ENCODE measurements around the gene LTB4R2. TPM values are rescaled to one million over a fixed set of nuclear protein-coding genes. Genes with fewer than 3 reads are reported as not detected.

LTB4R2 gene
- polyA plus RNA-seq, 3 donors, result 3.4 to 4.3 (median 3.7) TPM

GRCh38 chr14:24292118-24292807 lies 17.7 kb upstream of the LTB4R2 start:
- no peak for DNase-seq (ENCODE audit: extremely low read depth in 1 of 11, low read depth in 9 of 11, low spot score in 4 of 11)

DNA sequence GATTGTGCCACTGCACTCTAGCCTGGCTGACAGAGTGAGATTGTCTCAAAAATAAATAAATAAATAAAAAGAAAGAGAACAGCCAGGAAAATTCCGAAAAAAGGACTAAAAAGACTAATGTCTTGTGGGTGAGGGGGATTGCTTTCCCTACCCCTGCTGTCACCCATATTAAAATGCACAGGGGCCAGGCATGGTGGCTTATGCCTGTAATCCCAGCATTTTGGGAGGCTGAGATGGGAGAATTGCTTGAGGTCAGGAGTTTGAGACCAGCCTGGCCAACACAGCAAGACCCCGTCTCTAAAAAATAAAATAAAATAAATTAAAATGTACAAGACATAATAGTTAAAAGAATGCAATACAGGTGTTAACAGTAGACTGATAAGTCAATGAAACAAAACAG lies 16.4 kb upstream of the LTB4R2 start:
- DNase-seq (ENCODE audit: extremely low read depth in 1 of 11, low read depth in 9 of 11, low spot score in 4 of 11), result no peak

DNA sequence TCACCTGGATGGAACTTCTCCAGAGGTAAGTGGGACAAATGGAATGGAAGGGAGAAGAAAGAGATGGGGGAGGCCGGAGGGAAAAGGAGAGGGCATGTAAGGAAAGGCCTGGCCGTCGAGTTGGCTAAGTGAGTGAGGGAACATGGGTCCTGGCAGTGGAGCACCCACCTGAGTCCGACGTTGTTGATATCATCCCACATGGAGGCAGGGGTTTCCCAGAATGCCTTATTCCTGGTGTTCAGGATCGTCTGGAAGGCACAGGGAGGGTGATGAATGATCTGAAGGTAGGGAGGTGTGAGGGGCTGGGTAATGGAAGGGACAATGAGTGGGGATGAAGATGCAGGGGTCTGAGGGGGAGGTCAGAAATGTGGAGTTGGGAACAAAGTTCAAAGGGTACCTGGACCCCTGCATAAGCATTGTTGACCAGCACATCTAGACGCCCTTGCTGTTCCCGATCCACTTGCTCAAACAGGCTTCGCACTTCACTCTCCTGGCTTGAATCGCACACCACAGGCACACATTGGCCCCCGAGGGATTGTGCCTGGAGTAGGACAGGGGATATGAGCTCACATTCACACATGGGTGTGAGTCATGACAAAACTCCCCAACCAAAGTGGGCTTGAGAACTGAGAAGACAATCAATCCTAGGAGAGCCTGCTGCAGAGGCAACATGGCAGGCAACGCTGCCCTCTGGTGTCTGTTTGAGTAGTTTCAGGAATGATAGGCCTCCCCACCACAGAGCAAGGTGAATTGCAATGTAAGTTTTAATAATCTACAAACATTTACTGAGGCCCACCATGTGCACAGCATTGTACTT lies 13.4 kb upstream of the LTB4R2 start:
- peak in 4 of 11 donors; percentile 36 to 61 (median 49) for DNase-seq (ENCODE audit: extremely low read depth in 1 of 11, low read depth in 9 of 11, low spot score in 4 of 11)

- no peak for DNase-seq (ENCODE audit: extremely low read depth in 1 of 11, low read depth in 9 of 11, low spot score in 4 of 11)
These were observed 12.6 kb upstream of the LTB4R2 start for GRCh38 chr14:24297190-24297964.

GRCh38 chr14:24298892-24299254 lies 11.1 kb upstream of the LTB4R2 start:
- no peak for DNase-seq (ENCODE audit: extremely low read depth in 1 of 11, low read depth in 9 of 11, low spot score in 4 of 11)

- peak; percentile 78 to 91 (median 86) for DNase-seq (ENCODE audit: extremely low read depth in 1 of 11, low read depth in 9 of 11, low spot score in 4 of 11)
These were observed 10.4 kb upstream of the LTB4R2 start, which contains the start of the genes DHRS1 and NOP9 for GRCh38 chr14:24299255-24300191. Gene DHRS1 (minus strand): TSS chr14:24299780. CDS start chr14:24299106, 674 bp downstream. Gene NOP9 (plus strand): TSS chr14:24299850. CDS start chr14:24299955, 105 bp downstream.

GRCh38 chr14:24300326-24300980 lies 9.5 kb upstream of the LTB4R2 start:
- DNase-seq (ENCODE audit: extremely low read depth in 1 of 11, low read depth in 9 of 11, low spot score in 4 of 11), result no peak

DNA sequence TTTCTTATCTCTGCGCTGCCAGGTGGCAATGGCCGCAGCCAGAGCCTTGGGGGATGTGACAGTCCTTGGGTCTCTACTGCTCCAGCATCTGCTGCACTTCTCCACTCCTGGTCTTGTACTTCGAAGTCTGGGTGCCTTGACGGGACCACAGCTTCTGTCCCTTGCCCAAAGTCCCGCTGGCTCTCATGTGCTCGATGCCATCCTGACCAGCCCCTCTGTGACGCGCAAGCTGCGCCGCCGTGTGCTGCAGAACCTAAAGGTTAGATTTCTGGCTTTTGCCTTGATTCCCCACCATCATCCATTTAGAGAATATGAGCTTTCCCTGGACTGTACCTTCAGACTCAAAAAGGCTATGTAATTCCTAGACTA lies 5.9 kb upstream of the LTB4R2 start:
- no peak for DNase-seq (ENCODE audit: extremely low read depth in 1 of 11, low read depth in 9 of 11, low spot score in 4 of 11)

GRCh38 chr14:24307156-24307574 lies 2.8 kb upstream of the LTB4R2 start:
- DNase-seq (ENCODE audit: extremely low read depth in 1 of 11, low read depth in 9 of 11, low spot score in 4 of 11), result no peak

DNA sequence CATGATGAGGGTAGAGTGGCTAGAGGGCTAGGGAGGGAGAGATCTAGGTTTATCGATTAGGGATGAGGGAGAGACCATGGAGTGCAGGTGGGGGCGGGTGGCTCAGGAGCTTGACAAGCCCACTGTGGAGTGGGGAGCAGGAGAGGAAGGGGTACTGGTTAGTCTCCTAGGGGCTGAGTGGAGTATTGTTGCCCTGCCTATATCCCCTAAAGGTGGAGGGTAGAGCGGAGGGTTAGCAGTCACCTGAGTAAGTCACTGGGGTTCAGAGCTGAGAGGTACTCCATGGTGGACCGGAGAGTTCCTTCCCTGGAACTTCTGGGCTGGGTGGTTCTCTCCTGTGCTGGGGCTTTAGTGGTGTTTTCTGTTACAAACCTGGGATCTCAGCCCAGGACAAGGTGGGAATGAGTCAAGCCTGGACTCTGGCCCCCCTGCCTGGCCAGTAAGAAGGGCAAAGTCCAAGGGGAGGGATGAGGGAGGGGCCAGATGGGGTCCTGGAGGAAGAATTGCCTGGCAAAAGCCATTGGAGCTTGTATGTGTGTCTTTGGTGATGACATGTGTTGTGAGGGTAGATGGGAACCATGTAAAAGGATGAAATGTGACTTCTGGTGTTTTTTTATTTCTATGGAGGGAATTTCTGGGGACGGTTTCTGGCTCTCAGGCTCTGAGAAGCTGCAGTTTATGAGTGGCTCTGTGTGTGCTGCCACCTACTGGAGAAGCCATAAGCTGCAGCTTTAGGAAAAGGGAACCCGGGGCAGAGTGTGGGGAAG lies 2.2 kb upstream of the LTB4R2 start, which contains the start of gene CIDEB:
Gene CIDEB (minus strand): TSS at position 403 of the 767 bp plus-strand sequence. CDS start 119 bp downstream, at position 284.
- peak in 4 of 11 donors; percentile 38 to 50 (median 48) for DNase-seq (ENCODE audit: extremely low read depth in 1 of 11, low read depth in 9 of 11, low spot score in 4 of 11)

DNA sequence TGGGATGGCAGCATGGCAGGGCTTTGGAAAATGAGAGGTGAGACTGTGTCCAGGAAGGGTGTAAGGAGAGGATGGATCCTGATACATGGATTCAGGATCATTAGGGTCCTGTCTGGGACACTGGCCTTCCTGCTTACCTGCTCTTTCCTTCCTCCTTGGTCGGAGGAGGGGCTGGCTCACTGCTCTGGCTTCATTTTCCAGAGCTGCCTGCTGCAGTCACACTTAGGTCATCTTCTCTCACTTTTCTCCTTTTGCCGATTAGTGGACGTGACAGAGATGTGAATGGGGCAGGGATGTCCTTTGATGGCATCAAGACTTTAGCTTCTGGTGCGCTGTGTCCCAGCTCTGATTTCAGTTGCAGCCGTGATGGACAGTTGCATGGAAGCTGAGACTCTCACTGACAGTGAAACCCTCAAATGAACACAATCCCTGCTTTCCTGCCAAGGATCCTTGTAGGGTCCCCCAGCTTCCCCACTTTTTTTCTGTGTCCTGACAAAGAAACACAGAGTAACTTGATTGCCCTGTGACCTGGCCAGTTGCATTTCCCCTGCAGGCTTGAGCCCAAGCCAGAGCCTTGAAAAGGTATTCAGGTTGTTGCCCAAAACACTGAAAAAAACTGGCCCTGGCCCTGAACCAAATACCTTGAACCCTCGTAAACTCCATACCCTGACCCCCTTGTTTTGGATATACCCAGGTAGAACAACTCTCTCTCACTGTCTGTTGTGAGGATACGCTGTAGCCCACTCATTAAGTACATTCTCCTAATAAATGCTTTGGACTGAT lies 1.4 kb upstream of the LTB4R2 start:
- DNase-seq (ENCODE audit: extremely low read depth in 1 of 11, low read depth in 9 of 11, low spot score in 4 of 11), result no peak

DNA sequence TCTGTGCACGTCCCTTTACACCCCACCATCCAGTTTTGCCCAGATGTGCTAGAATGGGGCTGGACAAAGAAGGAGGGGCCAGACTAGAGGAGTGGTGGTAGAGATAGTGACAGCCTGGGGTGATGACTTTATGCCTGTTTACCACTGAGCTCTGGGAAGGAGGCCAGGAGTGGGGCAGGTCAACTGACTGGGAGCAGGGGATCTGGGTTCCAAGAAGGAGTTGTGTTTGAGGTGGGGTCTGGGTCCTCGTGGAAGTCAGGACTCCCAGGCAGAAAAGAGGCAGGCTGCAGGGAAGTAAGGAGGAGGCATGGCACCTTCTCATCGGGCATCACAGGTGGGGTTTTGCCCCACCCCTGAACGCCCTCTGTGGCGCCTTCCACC lies 315 bp downstream of the LTB4R2 start:
- no peak for DNase-seq (ENCODE audit: extremely low read depth in 1 of 11, low read depth in 9 of 11, low spot score in 4 of 11)

DNA sequence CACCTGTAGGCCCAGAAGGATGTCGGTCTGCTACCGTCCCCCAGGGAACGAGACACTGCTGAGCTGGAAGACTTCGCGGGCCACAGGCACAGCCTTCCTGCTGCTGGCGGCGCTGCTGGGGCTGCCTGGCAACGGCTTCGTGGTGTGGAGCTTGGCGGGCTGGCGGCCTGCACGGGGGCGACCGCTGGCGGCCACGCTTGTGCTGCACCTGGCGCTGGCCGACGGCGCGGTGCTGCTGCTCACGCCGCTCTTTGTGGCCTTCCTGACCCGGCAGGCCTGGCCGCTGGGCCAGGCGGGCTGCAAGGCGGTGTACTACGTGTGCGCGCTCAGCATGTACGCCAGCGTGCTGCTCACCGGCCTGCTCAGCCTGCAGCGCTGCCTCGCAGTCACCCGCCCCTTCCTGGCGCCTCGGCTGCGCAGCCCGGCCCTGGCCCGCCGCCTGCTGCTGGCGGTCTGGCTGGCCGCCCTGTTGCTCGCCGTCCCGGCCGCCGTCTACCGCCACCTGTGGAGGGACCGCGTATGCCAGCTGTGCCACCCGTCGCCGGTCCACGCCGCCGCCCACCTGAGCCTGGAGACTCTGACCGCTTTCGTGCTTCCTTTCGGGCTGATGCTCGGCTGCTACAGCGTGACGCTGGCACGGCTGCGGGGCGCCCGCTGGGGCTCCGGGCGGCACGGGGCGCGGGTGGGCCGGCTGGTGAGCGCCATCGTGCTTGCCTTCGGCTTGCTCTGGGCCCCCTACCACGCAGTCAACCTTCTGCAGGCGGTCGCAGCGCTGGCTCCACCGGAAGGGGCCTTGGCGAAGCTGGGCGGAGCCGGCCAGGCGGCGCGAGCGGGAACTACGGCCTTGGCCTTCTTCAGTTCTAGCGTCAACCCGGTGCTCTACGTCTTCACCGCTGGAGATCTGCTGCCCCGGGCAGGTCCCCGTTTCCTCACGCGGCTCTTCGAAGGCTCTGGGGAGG lies 985 bp downstream of the LTB4R2 start, which contains the start of gene LTB4R:
Gene LTB4R (plus strand): TSS at position 857 of the 959 bp plus-strand sequence. CDS start 4,150 bp downstream, outside the sequence.
- DNase-seq (ENCODE audit: extremely low read depth in 1 of 11, low read depth in 9 of 11, low spot score in 4 of 11), result peak in 5 of 11 donors; percentile 54 to 77 (median 62)

GRCh38 chr14:24311837-24312615 lies 2.1 kb downstream of the LTB4R2 start:
- no peak for DNase-seq (ENCODE audit: extremely low read depth in 1 of 11, low read depth in 9 of 11, low spot score in 4 of 11)

Data from renal cortex interstitium (tissue), 11 donors.